GM12892 (cell line): Measurements from ENCODE around the gene SPNS2.

Experiments used
- POLR2A ChIP-seq: IDR thresholded peaks from 2 replicates; pipeline ENCODE4 v1.6.1; 2011; ENCODE audit warnings: low read depth, low read length, control low read depth
- POLR2AphosphoS5 ChIP-seq: IDR thresholded peaks from 2 replicates; pipeline ENCODE4 v1.6.1; 2011; ENCODE audit warnings: low read depth, low read length, control low read depth
- TAF1 ChIP-seq: IDR thresholded peaks from 2 replicates; pipeline ENCODE4 v1.6.1; 2011; ENCODE audit warnings: low read depth, mild to moderate bottlenecking, control low read depth, low read length, borderline replicate concordance

GRCh38 chr17:4472286-4472685 is 26.4 kb upstream of the SPNS2 start:
- TF ChIP-seq POLR2A (no peak), TAF1 (no peak), POLR2AphosphoS5 (no peak)
